A673 (cell line): ENCODE results near the gene TCF3. TPM values are rescaled to one million over a fixed set of nuclear protein-coding genes. Genes with fewer than 3 reads are reported as not detected.

Source experiments
- BruUV-seq: library from RNA; stranded (reverse); fragments of 400-500 nt; replicated peaks from 2 replicates; lab custom pipeline; 2021; lab: Mats Ljungman, UMichigan
- CTCF ChIA-PET: fragments of 300-600 bp; sonication (Branson Sonifier 250); formaldehyde crosslinking; loops from one replicate; lab custom pipeline; 2022; ENCODE audit warnings: antibody characterized with exemption; lab: Charles Lee
- POLR2A ChIA-PET: fragments of 300-600 bp; sonication (Branson Sonifier 250); formaldehyde crosslinking; loops from one replicate; lab custom pipeline; 2022; ENCODE audit warnings: antibody characterized with exemption; ENCODE audit not compliant: low non-redundant PET; lab: Charles Lee
- DNase-seq: peaks from one replicate; pipeline ENCODE4 v3.0.0-alpha.2; 2015; ENCODE audit warnings: low spot score
- H3K27ac ChIP-seq: fragments of 200-600 bp; sonication (generic); 2 replicates; pipeline ENCODE4 v1.5.1; 2016; ENCODE audit warnings: mixed run types, low read depth, mild to moderate bottlenecking, mixed read lengths, antibody characterized with exemption, low read length; ENCODE audit not compliant: poor library complexity, severe bottlenecking
- H3K27me3 ChIP-seq: fragments of 200-600 bp; sonication (generic); replicated peaks from 2 replicates; pipeline ENCODE4 v1.6.1; 2017; ENCODE audit warnings: mixed run types, low read depth, mild to moderate bottlenecking, mixed read lengths, antibody characterized with exemption, low read length; ENCODE audit not compliant: insufficient read depth, poor library complexity
- H3K36me3 ChIP-seq: fragments of 200-600 bp; sonication (generic); 2 replicates; pipeline ENCODE4 v1.6.1; 2016; ENCODE audit warnings: mixed run types, mild to moderate bottlenecking, mixed read lengths, antibody characterized with exemption, low read length; ENCODE audit not compliant: insufficient read depth, poor library complexity, severe bottlenecking
- H3K4me1 ChIP-seq: fragments of 200-600 bp; sonication (generic); 2 replicates; pipeline ENCODE4 v1.6.1; 2017; ENCODE audit warnings: mixed run types, mild to moderate bottlenecking, mixed read lengths, antibody characterized with exemption, low read length; ENCODE audit not compliant: insufficient read depth, poor library complexity, severe bottlenecking
- H3K4me3 ChIP-seq: fragments of 200-600 bp; sonication (generic); 2 replicates; pipeline ENCODE4 v1.5.1; 2016; ENCODE audit warnings: low read depth, mixed run types, mild to moderate bottlenecking, mixed read lengths, low read length; ENCODE audit not compliant: poor library complexity, severe bottlenecking
- H3K9me3 ChIP-seq: fragments of 200-600 bp; sonication (generic); 2 replicates; pipeline ENCODE4 v1.6.1; 2016; ENCODE audit warnings: mixed run types, low read depth, mild to moderate bottlenecking, mixed read lengths, antibody characterized with exemption, low read length; ENCODE audit not compliant: poor library complexity, severe bottlenecking
- CTCF ChIP-seq: fragments of 300-800, 200-600 bp; sonication (generic); conservative IDR thresholded peaks from 2 replicates; pipeline ENCODE4 v1.5.1; 2017; ENCODE audit warnings: low read depth, mild to moderate bottlenecking, antibody characterized with exemption, low read length, moderate library complexity, mixed read lengths
- EZH2 ChIP-seq: fragments of 200-600 bp; sonication (generic); IDR thresholded peaks from 2 replicates; pipeline ENCODE4 v1.6.1; 2017; ENCODE audit warnings: borderline replicate concordance, low read depth, mild to moderate bottlenecking, mixed read lengths, antibody characterized with exemption, low read length; ENCODE audit not compliant: poor library complexity, severe bottlenecking
- intact Hi-C: fragments of 100-400 bp; cut with micrococcal nuclease; formaldehyde crosslinking; loops from one replicate; pipeline ENCODE4 v1.10.0; 2022; ENCODE audit not compliant: unreplicated experiment
- total RNA-seq: library from RNA; stranded (reverse); gene quantifications from 2 replicates; pipeline ENCODE4 v1.2.3, GENCODE V29; 2021

TCF3 gene
- total RNA-seq, 1 experiment from 2014 or later: 333 TPM

DNA sequence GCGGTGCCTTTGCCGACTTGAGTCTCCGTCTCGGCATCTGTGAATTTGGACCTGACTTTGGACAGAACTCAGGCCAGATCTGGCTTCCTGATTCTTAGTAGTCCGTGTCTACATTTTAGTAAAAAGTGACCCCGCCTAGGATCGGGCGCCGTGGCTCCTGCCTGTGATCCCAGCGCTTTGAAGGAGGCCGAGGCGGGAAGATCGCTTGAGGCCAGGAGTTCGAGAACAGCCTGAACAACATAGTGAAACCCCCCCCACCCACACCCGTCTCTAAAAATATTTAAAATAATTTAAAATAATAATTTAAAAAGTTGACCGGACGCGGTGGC lies 849 bp upstream of the TCF3 start:
- Histone ChIP-seq H3K36me3 (peaks cover 21% of the 10 kb centered on the region), H3K27me3 (no peaks in the 10 kb centered on the region), H3K9me3 (no peaks in the 10 kb centered on the region), H3K4me3 (peak overlapping the region; percentile 64), H3K4me1 (peaks cover 15% of the 10 kb centered on the region), H3K27ac (peak overlapping the region; percentile 100)
- TSS peak; percentile 94 for BruUV-seq
- no peak for TF ChIP-seq CTCF
- CTCF ChIA-PET: no interaction called here
- POLR2A ChIA-PET: no interaction called here
- DNase-seq: no peak
- intact Hi-C loops: loop anchor here (5.0 kb wide), 1 partner anchor 46 kb away; the partner anchor contains the start of gene UQCR11

DNA sequence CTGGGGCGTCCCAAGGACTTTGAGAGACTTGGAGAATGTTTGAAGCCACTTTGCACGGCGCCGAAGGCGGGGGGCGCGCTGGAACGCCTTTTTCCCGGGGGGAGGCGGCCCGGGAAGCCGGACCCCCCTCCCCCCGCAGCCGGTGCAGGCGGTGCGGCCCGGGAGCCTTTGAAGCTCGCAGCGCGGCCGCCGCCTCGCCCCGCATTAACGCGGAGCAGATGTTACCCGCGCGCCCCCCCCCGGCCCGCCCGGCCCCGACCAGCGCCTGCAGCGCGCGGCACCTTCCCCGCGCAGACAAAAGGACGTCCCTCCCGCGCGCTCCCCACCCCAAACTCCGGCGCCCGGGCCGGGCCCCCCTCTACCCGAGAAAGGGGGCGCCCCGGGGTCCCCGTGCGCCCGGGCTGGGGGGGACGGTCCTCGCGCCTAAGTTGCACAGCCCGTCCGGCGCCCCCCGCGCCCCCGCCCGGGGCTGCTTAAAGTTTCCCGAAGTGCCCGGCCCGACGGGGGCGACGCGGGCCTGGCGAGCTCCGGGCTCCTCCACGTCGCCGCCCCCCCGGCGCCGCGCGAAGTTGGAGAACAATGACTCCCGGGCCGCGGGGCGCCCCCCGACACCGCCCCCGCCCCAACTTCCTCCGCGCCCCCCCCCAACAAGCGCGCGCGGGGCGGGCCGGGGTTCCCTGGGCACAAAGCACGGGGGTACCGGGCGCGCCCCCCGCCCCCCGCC lies 685 bp downstream of the TCF3 start:
- intact Hi-C loops: loop anchor here (5.0 kb wide), 1 partner anchor 44 kb away; the partner anchor contains the start of gene UQCR11
- TF ChIP-seq EZH2 (no peak), CTCF (no peak)
- Histone ChIP-seq H3K36me3 (peaks cover 36% of the 10 kb centered on the region), H3K27me3 (no peaks in the 10 kb centered on the region), H3K9me3 (no peaks in the 10 kb centered on the region), H3K27ac (peak overlapping the region; percentile 93), H3K4me1 (peaks cover 15% of the 10 kb centered on the region), H3K4me3 (peak overlapping the region; percentile 83)
- BruUV-seq: no TSS peak
- POLR2A ChIA-PET: interaction anchor here (0.7 kb wide), 1 partner anchor 561 kb away, joined by 4 read pairs; no protein-coding TSS in a partner anchor
- DNase-seq: peak; percentile 63
- CTCF ChIA-PET: interaction anchor here (1.8 kb wide), 1 partner anchor 21 kb away, joined by 4 read pairs; no protein-coding TSS in a partner anchor

GRCh38 chr19:1650650-1651567 lies 1.5 kb downstream of the TCF3 start:
- peak overlapping the region; percentile 83 for H3K4me3 ChIP-seq
- CTCF ChIA-PET: interaction anchor here (0.5 to 1.8 kb wide), 4 partner anchors 22 to 175 kb away, joined by 3 to 7 read pairs (median 4); no protein-coding TSS in a partner anchor
- H3K9me3 ChIP-seq: no peaks in the 10 kb centered on the region
- DNase-seq: peak; percentile 79
- peak overlapping the region; percentile 93 for H3K27ac ChIP-seq
- TF ChIP-seq EZH2 (no peak), CTCF (0 out of 2 replicates have a peak, but pooled peaks have one; percentile 17)
- H3K27me3 ChIP-seq: no peaks in the 10 kb centered on the region
- intact Hi-C loops: loop anchor here (5.0 kb wide), 1 partner anchor 44 kb away; the partner anchor contains the start of gene UQCR11
- POLR2A ChIA-PET: interaction anchor here (0.7 to 1.0 kb wide), 2 partner anchors 32 to 562 kb away, joined by 3 to 4 read pairs; no protein-coding TSS in a partner anchor
- H3K36me3 ChIP-seq: peaks cover 44% of the 10 kb centered on the region
- H3K4me1 ChIP-seq: peaks cover 15% of the 10 kb centered on the region
- TSS peak; percentile 54 for BruUV-seq
